Panc1 (cell line): ENCODE data around the gene CEP55.

Source experiments
- POLR2AphosphoS5 ChIP-seq: IDR thresholded peaks from 2 replicates; pipeline ENCODE4 v1.6.1; 2012; ENCODE audit warnings: mild to moderate bottlenecking, low read depth, low read length, moderate library complexity
- SIN3A ChIP-seq: IDR thresholded peaks from 2 replicates; pipeline ENCODE4 v1.6.1; 2012; ENCODE audit warnings: low read depth, mild to moderate bottlenecking, low read length, moderate library complexity, borderline replicate concordance; ENCODE audit not compliant: insufficient read depth
- TF ChIP-seq, protein P1 (sequence below), 2 experiments: IDR thresholded peaks; 2 replicates each; pipeline ENCODE4 v1.6.1; 2011 to 2012; ENCODE audit warnings: low read depth in 2 of 2, control low read depth in 1 of 2, low read length in 1 of 2, mild to moderate bottlenecking in 1 of 2, moderate library complexity in 1 of 2; ENCODE audit not compliant: insufficient read depth in 1 of 2

DNA sequence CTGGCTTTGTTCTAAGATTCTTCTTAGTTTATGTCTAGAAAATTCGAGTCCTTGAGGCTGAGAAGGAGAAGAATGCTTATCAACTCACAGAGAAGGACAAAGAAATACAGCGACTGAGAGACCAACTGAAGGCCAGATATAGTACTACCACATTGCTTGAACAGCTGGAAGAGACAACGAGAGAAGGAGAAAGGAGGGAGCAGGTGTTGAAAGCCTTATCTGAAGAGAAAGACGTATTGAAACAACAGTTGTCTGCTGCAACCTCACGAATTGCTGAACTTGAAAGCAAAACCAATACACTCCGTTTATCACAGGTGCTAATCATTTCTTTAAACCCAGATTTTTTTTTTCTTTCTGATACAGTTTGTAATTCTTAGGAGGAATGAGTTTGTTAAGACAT is 6.7 kb downstream of the CEP55 start:
- TF ChIP-seq POLR2AphosphoS5 (no peak), SIN3A (no peak)
- TF ChIP-seq, protein P1, sequence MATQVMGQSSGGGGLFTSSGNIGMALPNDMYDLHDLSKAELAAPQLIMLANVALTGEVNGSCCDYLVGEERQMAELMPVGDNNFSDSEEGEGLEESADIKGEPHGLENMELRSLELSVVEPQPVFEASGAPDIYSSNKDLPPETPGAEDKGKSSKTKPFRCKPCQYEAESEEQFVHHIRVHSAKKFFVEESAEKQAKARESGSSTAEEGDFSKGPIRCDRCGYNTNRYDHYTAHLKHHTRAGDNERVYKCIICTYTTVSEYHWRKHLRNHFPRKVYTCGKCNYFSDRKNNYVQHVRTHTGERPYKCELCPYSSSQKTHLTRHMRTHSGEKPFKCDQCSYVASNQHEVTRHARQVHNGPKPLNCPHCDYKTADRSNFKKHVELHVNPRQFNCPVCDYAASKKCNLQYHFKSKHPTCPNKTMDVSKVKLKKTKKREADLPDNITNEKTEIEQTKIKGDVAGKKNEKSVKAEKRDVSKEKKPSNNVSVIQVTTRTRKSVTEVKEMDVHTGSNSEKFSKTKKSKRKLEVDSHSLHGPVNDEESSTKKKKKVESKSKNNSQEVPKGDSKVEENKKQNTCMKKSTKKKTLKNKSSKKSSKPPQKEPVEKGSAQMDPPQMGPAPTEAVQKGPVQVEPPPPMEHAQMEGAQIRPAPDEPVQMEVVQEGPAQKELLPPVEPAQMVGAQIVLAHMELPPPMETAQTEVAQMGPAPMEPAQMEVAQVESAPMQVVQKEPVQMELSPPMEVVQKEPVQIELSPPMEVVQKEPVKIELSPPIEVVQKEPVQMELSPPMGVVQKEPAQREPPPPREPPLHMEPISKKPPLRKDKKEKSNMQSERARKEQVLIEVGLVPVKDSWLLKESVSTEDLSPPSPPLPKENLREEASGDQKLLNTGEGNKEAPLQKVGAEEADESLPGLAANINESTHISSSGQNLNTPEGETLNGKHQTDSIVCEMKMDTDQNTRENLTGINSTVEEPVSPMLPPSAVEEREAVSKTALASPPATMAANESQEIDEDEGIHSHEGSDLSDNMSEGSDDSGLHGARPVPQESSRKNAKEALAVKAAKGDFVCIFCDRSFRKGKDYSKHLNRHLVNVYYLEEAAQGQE (IDR thresholded peaks at IDR 0.05; ENCODE audit: insufficient read depth in 1 of 2, low read depth in 2 of 2, low read length in 1 of 2): no peak
